ENCODE measurements around the gene NUMB. TPM values are rescaled to one million over a fixed set of nuclear protein-coding genes. Genes with fewer than 3 reads are reported as not detected.
A peak's percentile ranks its signal among the peaks of the same experiment; 100 is the strongest.

The NUMB gene
- total RNA-seq, 2 experiments from 2014 or later: 24.2 to 26.4 TPM

DNA sequence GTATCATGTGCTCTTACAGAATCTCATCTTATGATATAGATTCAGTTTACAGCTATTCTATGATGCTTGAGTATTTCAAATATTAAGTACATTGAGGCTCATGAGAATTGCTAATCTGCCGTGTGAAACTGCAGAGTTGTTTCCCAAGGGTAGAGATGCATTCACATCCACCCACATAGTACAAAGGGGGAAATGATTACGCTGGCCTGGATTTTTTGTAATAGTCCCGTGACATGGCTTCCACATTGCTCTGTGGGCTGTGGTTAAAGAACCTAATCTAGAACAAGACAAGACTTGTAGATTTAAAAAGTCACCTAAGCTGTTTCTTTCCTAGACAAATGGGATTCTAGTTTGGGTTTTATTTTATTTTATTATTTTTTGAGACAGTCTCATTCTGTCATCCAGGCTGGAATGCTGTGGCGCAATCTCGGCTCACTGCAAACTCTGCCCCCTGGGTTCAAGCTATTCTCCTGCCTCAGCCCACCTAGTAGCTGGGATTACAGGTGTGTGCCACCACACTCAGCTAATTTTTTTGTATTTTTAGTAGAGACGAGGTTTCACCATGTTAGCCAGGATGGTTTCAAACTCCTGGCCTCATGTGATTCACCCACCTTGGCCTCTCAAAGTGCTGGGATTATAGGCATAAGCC, 19.4 kb upstream of the NUMB start:
- H3K27me3 Mint-ChIP-seq (ENCODE audit: low read depth): no peaks in the 10 kb centered on the region
- no peaks in the 10 kb centered on the region for H3K36me3 Mint-ChIP-seq (ENCODE audit: low read depth)
- H3K4me1 Mint-ChIP-seq (ENCODE audit: low read depth): no peaks in the 10 kb centered on the region
- DNase-seq: no peak
- CTCF ChIA-PET: interaction anchor here (4.0 kb wide), 1 partner anchor 183 kb away, joined by 12 read pairs; no protein-coding TSS in a partner anchor
- no peak overlapping the region for H3K4me3 Mint-ChIP-seq
- no peak overlapping the region for H3K27ac Mint-ChIP-seq
- intact Hi-C loops (cut with micrococcal nuclease): no loop called here
- no peaks in the 10 kb centered on the region for H3K9me3 Mint-ChIP-seq

DNA sequence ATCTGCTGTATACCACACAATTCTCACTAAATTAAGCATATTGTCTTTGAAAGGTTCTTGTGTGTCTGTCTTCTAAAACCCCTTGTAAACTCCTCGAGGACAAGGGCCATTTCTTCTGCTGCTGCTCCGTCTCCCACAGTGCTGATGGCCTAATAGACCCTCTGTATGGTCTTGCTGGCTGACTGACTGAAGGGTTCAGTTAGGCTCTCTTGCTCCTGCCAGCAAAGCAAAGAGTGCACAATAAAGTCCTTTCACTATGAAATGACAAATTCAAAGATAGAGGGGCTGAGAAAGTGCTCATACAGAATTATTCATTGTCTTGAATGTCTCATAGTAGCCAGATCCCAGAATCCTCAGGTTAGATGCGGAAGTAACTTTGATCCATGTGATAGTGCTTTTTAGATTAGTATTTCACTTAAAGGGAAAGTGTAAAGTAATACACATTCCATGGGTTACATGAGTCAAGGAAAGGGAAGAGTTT, 18.1 kb upstream of the NUMB start:
- Mint-ChIP-seq H3K4me3 (no peak overlapping the region), H3K9me3 (no peaks in the 10 kb centered on the region), H3K4me1 (ENCODE audit: low read depth) (no peaks in the 10 kb centered on the region), H3K27me3 (ENCODE audit: low read depth) (no peaks in the 10 kb centered on the region), H3K36me3 (ENCODE audit: low read depth) (no peaks in the 10 kb centered on the region), H3K27ac (no peak overlapping the region)
- no peak for DNase-seq
- CTCF ChIA-PET: interaction anchor here (4.0 kb wide), 1 partner anchor 181 kb away, joined by 12 read pairs; no protein-coding TSS in a partner anchor
- intact Hi-C loops (cut with micrococcal nuclease): no loop called here

DNA sequence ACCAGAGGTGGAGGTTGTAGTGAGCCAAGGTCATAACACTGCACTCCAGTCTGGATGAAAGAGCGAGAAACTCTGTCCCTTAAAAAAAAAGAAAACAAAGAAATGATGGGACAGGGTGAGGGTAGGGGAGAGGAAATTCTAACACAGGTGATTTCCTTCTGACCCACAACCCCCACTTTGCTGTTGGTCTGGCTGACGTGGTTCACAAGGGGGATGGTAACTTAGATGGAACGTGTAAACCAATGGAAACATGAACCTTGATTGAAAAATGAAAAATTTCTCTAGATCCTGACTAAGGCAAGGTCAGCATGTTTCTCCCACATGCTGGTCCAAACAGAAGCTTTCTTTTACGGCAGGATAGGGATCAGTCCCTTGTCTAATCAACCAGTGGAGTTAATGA, 16.6 kb upstream of the NUMB start:
- H3K4me3 Mint-ChIP-seq: no peak overlapping the region
- no peaks in the 10 kb centered on the region for H3K9me3 Mint-ChIP-seq
- DNase-seq: no peak
- H3K4me1 Mint-ChIP-seq (ENCODE audit: low read depth): no peaks in the 10 kb centered on the region
- H3K27ac Mint-ChIP-seq: no peak overlapping the region
- CTCF ChIA-PET: interaction anchor here (0.6 kb wide), 1 partner anchor 439 kb away, joined by 3 read pairs; no protein-coding TSS in a partner anchor
- no peaks in the 10 kb centered on the region for H3K36me3 Mint-ChIP-seq (ENCODE audit: low read depth)
- intact Hi-C loops (cut with micrococcal nuclease): no loop called here
- H3K27me3 Mint-ChIP-seq (ENCODE audit: low read depth): no peaks in the 10 kb centered on the region

DNA sequence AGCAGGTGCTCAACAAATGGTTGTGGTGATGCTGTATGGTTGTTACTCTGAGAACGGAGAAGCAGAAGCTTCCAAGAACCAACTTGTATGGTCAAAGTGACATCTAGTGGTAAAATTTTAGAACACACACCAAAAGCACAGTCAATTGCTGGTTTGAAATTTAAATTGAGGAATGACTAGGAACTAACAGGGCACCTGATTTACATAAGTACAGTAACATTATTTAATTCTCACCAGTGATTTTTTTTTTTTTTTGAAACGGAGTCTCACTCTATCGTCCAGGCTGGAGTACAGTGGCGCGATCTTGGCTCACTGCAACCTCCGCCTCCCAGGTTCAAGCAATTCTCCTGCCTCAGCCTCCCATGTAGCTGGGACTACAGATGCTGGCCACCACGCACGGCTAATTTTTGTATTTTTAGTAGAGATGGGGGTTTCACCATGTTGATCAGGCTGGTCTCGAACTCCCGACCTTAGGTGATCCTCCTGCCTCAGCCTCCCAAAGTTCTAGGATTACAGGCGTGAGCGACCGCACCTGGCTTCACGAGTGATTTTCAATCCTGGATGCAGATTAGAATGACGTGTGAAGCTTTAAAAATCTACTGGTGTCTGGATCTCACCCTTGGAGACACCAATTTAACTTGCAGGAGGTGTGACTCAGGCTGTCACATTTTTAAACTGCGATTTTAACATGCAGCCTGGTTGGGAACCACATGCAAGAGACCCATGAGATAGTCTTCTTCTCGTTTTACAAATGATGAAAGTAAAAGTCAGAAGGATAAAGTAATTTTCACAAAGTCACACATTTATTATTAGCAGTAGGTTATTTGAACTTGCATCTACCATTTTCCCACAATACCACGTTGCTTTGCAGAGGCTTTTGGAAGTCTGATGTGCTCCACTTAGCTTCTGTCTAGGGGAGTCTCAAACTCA, 14.1 kb upstream of the NUMB start:
- Mint-ChIP-seq H3K36me3 (ENCODE audit: low read depth) (no peaks in the 10 kb centered on the region), H3K27ac (no peak overlapping the region), H3K4me3 (no peak overlapping the region), H3K4me1 (ENCODE audit: low read depth) (peaks cover 9% of the 10 kb centered on the region), H3K27me3 (ENCODE audit: low read depth) (no peaks in the 10 kb centered on the region), H3K9me3 (no peaks in the 10 kb centered on the region)
- CTCF ChIA-PET: interaction anchor here (0.6 to 9.0 kb wide), 30 partner anchors 10 to 525 kb away, joined by 3 to 135 read pairs (median 4); partner anchors contain the start of gene NUMB
- intact Hi-C loops (cut with micrococcal nuclease): loop anchor here (1.0 kb wide), 2 partner anchors 177 to 299 kb away; no protein-coding TSS in a partner anchor
- no peak for DNase-seq

DNA sequence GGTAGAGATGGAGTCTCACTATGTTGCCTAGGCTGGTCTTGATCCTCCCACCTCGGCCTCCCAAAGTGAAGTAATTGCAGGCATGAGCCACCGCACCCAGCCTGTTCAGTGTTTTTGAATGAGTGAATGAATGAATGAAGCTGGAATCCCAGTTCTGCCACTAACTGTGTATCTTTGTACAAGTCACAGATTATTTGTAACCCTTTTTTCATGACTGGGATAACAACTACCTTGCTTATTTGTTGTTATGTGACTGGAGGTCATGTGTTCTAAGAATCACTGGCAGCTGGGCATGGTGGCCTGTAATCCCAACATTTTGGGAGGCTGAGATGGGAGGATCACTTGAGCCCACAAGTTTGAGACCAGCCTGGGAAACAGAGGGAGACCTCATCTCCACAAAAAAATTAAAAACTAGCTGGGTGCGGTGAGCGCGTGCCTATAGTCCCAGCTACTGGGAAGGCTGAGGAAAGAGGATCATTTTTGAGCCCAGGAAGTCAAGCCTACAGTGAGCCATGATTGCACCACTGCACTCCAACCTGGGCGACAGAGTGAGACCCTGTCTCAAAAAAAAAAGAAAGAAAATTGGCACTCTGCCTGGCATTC, 13.3 kb upstream of the NUMB start:
- CTCF ChIA-PET: interaction anchor here (0.6 to 9.0 kb wide), 31 partner anchors 9 to 524 kb away, joined by 3 to 135 read pairs (median 4); partner anchors contain the start of gene NUMB
- Mint-ChIP-seq H3K36me3 (ENCODE audit: low read depth) (no peaks in the 10 kb centered on the region), H3K4me1 (ENCODE audit: low read depth) (peaks cover 17% of the 10 kb centered on the region), H3K27ac (no peak overlapping the region), H3K27me3 (ENCODE audit: low read depth) (no peaks in the 10 kb centered on the region), H3K9me3 (no peaks in the 10 kb centered on the region), H3K4me3 (no peak overlapping the region)
- no peak for DNase-seq
- intact Hi-C loops (cut with micrococcal nuclease): loop anchor here (1.0 kb wide), 2 partner anchors 176 to 298 kb away; no protein-coding TSS in a partner anchor

DNA sequence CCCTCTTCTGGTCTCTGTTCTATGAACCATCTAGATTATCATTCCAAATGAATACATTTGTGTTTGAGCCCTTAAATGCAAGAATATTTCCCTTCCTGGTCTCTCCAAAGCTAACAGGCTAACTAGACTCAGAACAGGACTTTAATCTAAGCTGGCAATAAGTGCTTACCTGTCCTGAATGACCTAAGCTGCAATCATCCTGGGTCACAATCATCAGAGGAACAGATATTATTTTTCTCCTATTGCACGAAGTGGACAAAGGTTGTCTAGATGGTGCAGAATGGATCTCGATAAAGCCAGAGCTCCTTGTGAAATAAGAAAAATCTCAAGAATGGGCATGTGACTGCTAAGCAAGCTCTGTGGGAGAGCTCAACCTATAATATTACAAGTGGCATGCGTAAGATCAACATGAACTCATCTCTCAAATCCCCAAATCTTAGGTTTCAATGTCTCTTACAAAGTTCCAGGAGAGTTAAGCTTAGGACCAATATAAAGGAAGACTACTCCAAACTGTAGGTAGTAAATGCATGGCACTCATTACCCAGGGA, 10.6 kb upstream of the NUMB start:
- Mint-ChIP-seq H3K27me3 (ENCODE audit: low read depth) (no peaks in the 10 kb centered on the region), H3K27ac (no peak overlapping the region), H3K36me3 (ENCODE audit: low read depth) (no peaks in the 10 kb centered on the region), H3K4me3 (no peak overlapping the region), H3K9me3 (no peaks in the 10 kb centered on the region), H3K4me1 (ENCODE audit: low read depth) (peaks cover 37% of the 10 kb centered on the region)
- intact Hi-C loops (cut with micrococcal nuclease): loop anchor here (1.0 to 10.0 kb wide), 3 partner anchors 174 to 952 kb away; partner anchors contain the start of gene DCAF4
- CTCF ChIA-PET: interaction anchor here (0.6 to 9.0 kb wide), 5 partner anchors 101 to 296 kb away, joined by 3 to 135 read pairs (median 4); no protein-coding TSS in a partner anchor
- DNase-seq: no peak

DNA sequence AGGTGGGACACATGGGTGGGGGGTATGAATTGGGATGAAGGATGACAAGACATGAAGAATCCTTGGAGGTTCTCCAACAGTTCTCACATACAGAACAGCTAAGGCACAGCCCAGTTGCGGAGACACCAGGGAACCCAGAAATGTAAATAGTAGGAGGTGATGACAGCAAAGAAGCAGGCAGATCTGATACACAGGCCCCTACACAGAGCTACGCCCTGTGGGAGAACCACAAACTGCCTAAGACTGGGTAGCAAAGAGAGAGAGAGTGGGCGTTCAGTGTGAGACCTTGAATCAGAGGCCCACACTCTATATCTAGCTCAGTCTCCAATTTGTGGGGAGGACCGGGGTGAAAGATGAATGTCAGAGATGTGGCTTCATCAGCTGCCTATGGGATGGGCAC, 9.5 kb upstream of the NUMB start:
- H3K4me1 Mint-ChIP-seq (ENCODE audit: low read depth): peaks cover 45% of the 10 kb centered on the region
- intact Hi-C loops (cut with micrococcal nuclease): loop anchor here (1.0 to 10.0 kb wide), 3 partner anchors 172 to 950 kb away; partner anchors contain the start of gene DCAF4
- no peaks in the 10 kb centered on the region for H3K9me3 Mint-ChIP-seq
- H3K4me3 Mint-ChIP-seq: no peak overlapping the region
- CTCF ChIA-PET: interaction anchor here (0.7 to 9.0 kb wide), 2 partner anchors 72 to 172 kb away, joined by 3 to 135 read pairs; no protein-coding TSS in a partner anchor
- DNase-seq: peak; percentile 48
- H3K27me3 Mint-ChIP-seq (ENCODE audit: low read depth): no peaks in the 10 kb centered on the region
- H3K27ac Mint-ChIP-seq: peak overlapping the region; percentile 46
- no peaks in the 10 kb centered on the region for H3K36me3 Mint-ChIP-seq (ENCODE audit: low read depth)

DNA sequence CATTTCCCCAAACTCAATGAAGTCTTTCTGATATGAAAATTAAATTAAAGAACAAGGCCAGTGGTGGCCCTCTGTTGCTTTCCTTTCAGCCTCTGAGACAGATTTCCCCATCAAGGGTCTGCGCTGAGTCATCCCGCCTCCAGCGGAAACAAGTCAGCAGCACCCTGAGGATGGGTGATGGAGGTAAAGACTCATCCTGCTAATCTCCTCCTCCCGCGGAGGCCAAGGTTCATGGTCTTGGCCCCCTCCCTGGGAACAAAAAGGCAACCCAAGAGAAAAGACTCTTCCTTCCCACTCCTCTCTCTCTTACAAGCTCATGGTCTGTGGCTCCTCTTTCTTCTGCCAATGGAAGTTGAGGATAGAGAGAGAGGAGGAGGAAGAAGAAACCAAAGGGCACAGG, 9.0 kb upstream of the NUMB start:
- peak; percentile 71 for DNase-seq
- H3K9me3 Mint-ChIP-seq: no peaks in the 10 kb centered on the region
- CTCF ChIA-PET: interaction anchor here (0.7 to 9.0 kb wide), 2 partner anchors 72 to 172 kb away, joined by 3 to 135 read pairs; no protein-coding TSS in a partner anchor
- intact Hi-C loops (cut with micrococcal nuclease): loop anchor here (5.0 to 10.0 kb wide), 2 partner anchors 543 to 950 kb away; partner anchors contain the start of gene DCAF4
- no peaks in the 10 kb centered on the region for H3K27me3 Mint-ChIP-seq (ENCODE audit: low read depth)
- no peak overlapping the region for H3K4me3 Mint-ChIP-seq
- H3K27ac Mint-ChIP-seq: peak overlapping the region; percentile 46
- no peaks in the 10 kb centered on the region for H3K36me3 Mint-ChIP-seq (ENCODE audit: low read depth)
- H3K4me1 Mint-ChIP-seq (ENCODE audit: low read depth): peaks cover 46% of the 10 kb centered on the region

DNA sequence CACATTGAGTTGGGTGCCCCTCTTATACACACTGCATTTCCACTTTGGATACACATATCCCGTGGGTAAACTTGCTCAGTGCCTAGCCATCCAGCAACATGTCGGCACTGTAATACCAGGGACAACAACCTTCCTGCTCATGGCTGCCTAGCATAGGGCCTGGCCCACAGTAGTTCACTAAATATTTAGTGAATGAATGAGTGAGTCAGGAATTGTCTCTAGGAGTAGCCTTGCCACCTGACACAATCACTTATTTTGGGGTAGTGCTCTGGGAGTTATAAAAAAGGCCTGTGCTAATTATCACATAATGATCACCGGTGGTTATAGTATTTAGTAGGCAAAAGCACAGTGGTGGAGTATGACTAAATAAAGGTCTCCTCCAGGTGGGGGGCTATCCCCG, 8.5 kb upstream of the NUMB start:
- intact Hi-C loops (cut with micrococcal nuclease): loop anchor here (5.0 to 10.0 kb wide), 2 partner anchors 542 to 950 kb away; partner anchors contain the start of gene DCAF4
- CTCF ChIA-PET: interaction anchor here (9.0 kb wide), 1 partner anchor 171 kb away, joined by 135 read pairs; no protein-coding TSS in a partner anchor
- no peaks in the 10 kb centered on the region for H3K9me3 Mint-ChIP-seq
- DNase-seq: no peak
- H3K27me3 Mint-ChIP-seq (ENCODE audit: low read depth): no peaks in the 10 kb centered on the region
- H3K4me1 Mint-ChIP-seq (ENCODE audit: low read depth): peaks cover 46% of the 10 kb centered on the region
- H3K4me3 Mint-ChIP-seq: no peak overlapping the region
- H3K27ac Mint-ChIP-seq: peak overlapping the region; percentile 46
- H3K36me3 Mint-ChIP-seq (ENCODE audit: low read depth): no peaks in the 10 kb centered on the region

DNA sequence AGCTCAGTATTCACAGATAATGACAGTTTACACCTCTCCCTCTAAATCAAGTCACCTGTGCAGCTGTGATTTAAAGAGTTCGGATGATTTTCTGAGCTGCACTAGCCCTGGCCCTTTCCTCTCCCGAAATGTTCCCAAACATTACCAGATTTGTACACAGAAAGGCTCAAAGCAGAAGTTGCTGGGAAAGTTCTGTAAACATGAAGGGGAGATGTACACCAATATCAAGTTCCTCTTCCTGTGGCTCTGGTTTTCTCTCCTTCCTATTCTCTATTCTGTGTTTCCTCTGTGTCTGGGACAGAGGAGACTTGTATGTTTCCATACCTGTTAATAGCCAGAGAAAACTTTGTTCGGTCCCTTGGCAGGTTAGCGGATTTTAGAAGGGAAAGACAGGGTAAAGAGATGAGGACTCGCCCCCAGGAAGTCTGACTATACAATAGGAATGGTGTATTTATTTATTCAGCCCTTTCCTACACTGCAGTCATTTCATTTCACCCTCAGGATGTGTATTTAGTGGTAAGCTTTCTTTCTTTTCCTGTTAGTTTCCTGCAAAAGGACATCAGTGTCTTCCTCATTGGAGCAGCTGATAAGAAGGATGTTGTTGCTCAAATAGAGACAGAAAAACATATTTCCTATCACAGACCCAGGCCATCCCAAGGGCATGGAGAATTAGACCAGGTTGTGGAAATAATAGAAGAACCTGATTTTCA, 7.6 kb upstream of the NUMB start:
- CTCF ChIA-PET: interaction anchor here (9.0 kb wide), 1 partner anchor 171 kb away, joined by 135 read pairs; no protein-coding TSS in a partner anchor
- intact Hi-C loops (cut with micrococcal nuclease): loop anchor here (5.0 to 10.0 kb wide), 2 partner anchors 541 to 949 kb away; partner anchors contain the start of gene DCAF4
- Mint-ChIP-seq H3K9me3 (no peaks in the 10 kb centered on the region), H3K27me3 (ENCODE audit: low read depth) (no peaks in the 10 kb centered on the region), H3K4me3 (no peak overlapping the region), H3K27ac (no peak overlapping the region), H3K4me1 (ENCODE audit: low read depth) (peaks cover 46% of the 10 kb centered on the region), H3K36me3 (ENCODE audit: low read depth) (no peaks in the 10 kb centered on the region)
- no peak for DNase-seq

DNA sequence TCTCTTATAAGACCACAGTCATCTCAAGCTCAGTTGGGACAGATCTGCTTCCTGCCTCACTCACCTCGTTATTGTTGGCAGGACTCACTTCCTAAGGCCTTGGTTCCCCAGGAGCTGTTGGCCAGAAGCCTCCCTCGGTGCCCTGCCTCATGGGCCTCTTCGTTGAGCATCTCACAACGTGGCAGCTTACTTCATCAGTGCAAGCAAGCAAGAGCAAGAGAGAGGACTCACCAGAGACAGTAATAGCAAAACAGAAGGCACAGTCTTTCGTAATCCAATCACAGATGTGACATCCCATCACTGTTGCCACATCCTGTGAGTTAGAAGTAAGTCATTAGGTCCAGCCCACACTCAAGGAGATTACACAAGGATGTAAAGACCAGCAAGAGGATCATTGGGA, 5.1 kb upstream of the NUMB start:
- Mint-ChIP-seq H3K4me3 (peak overlapping the region; percentile 32), H3K27ac (peak overlapping the region; percentile 52), H3K27me3 (ENCODE audit: low read depth) (no peaks in the 10 kb centered on the region), H3K9me3 (no peaks in the 10 kb centered on the region), H3K36me3 (ENCODE audit: low read depth) (no peaks in the 10 kb centered on the region), H3K4me1 (ENCODE audit: low read depth) (peaks cover 52% of the 10 kb centered on the region)
- intact Hi-C loops (cut with micrococcal nuclease): loop anchor here (1.0 to 10.0 kb wide), 2 partner anchors 173 to 539 kb away; partner anchors contain the start of gene DCAF4
- CTCF ChIA-PET: interaction anchor here (0.6 to 2.8 kb wide), 3 partner anchors 9 to 406 kb away, joined by 4 to 18 read pairs (median 5); no protein-coding TSS in a partner anchor
- peak; percentile 72 for DNase-seq
